HepG2 (cell line): ENCODE data around the gene C1QTNF12. TPM values are rescaled to one million over a fixed set of nuclear protein-coding genes. Genes with fewer than 3 reads are reported as not detected.

Source experiments
- ATAD3A ChIP-seq: sonication (generic); formaldehyde crosslinking; IDR thresholded peaks from 2 replicates; pipeline ENCODE4 v1.4.0; 2020; ENCODE audit warnings: missing genetic modification reagents
- CAMTA2 ChIP-seq: sonication (generic); formaldehyde crosslinking; IDR thresholded peaks from 2 replicates; pipeline ENCODE4 v1.4.0; 2020; ENCODE audit warnings: mild to moderate bottlenecking, missing genetic modification reagents, borderline replicate concordance
- DRAP1 ChIP-seq: IDR thresholded peaks from 2 replicates; pipeline ENCODE4 v1.6.1; 2016; ENCODE audit warnings: missing genetic modification reagents, missing compliant biosample characterization
- HIVEP1 ChIP-seq: sonication (generic); formaldehyde crosslinking; IDR thresholded peaks from 2 replicates; pipeline ENCODE4 v1.4.0; 2020; ENCODE audit warnings: mild to moderate bottlenecking, missing genetic modification reagents
- HOXA7 ChIP-seq: sonication (generic); formaldehyde crosslinking; IDR thresholded peaks from 2 replicates; pipeline ENCODE4 v1.8.1; 2022; ENCODE audit warnings: mild to moderate bottlenecking, missing genetic modification reagents, moderate library complexity
- IKZF5 ChIP-seq: IDR thresholded peaks from 2 replicates; pipeline ENCODE4 v1.6.1; 2018; ENCODE audit warnings: missing genetic modification reagents, mild to moderate bottlenecking, missing compliant biosample characterization
- MED1 ChIP-seq: sonication (generic); formaldehyde crosslinking; IDR thresholded peaks from 2 replicates; pipeline ENCODE4 v1.4.0; 2020; ENCODE audit warnings: missing genetic modification reagents
- MYNN ChIP-seq: sonication (generic); formaldehyde crosslinking; IDR thresholded peaks from 2 replicates; pipeline ENCODE4 v1.4.0; 2020; ENCODE audit warnings: mild to moderate bottlenecking, low read depth, missing genetic modification reagents
- NFKB2 ChIP-seq: sonication (generic); formaldehyde crosslinking; IDR thresholded peaks from 2 replicates; pipeline ENCODE4 v1.4.0; 2020; ENCODE audit warnings: missing genetic modification reagents, borderline replicate concordance
- SAP130 ChIP-seq: IDR thresholded peaks from 2 replicates; pipeline ENCODE4 v1.6.1; 2016; ENCODE audit warnings: low read depth
- THAP11 ChIP-seq: IDR thresholded peaks from 2 replicates; pipeline ENCODE4 v1.6.1; 2016; ENCODE audit warnings: missing biosample characterization, missing genetic modification reagents
- ZBTB3 ChIP-seq: sonication (generic); formaldehyde crosslinking; IDR thresholded peaks from 2 replicates; pipeline ENCODE4 v1.4.0; 2020; ENCODE audit warnings: low read depth, mild to moderate bottlenecking, moderate library complexity, missing genetic modification reagents, borderline replicate concordance
- ZNF335 ChIP-seq: sonication (generic); formaldehyde crosslinking; IDR thresholded peaks from 2 replicates; pipeline ENCODE4 v1.4.0; 2020; ENCODE audit warnings: missing genetic modification reagents
- ZNF446 ChIP-seq: sonication (generic); formaldehyde crosslinking; IDR thresholded peaks from 2 replicates; pipeline ENCODE4 v1.5.0; 2020; ENCODE audit warnings: mild to moderate bottlenecking, missing genetic modification reagents
- ZNF501 ChIP-seq: sonication (generic); formaldehyde crosslinking; IDR thresholded peaks from 2 replicates; pipeline ENCODE4 v1.5.1; 2020; ENCODE audit warnings: mild to moderate bottlenecking, moderate library complexity, missing genetic modification reagents
- ZNF577 ChIP-seq: sonication (generic); formaldehyde crosslinking; IDR thresholded peaks from 2 replicates; pipeline ENCODE4 v1.4.0; 2020; ENCODE audit warnings: mild to moderate bottlenecking, low read depth, missing genetic modification reagents, borderline replicate concordance
- ZNF605 ChIP-seq: sonication (generic); formaldehyde crosslinking; IDR thresholded peaks from 2 replicates; pipeline ENCODE4 v1.8.0; 2022; ENCODE audit warnings: mild to moderate bottlenecking, missing genetic modification reagents
- ZNF737 ChIP-seq: sonication (generic); formaldehyde crosslinking; IDR thresholded peaks from 2 replicates; pipeline ENCODE4 v1.5.0; 2020; ENCODE audit warnings: missing genetic modification reagents, mild to moderate bottlenecking, borderline replicate concordance
- ZNF777 ChIP-seq: sonication (generic); formaldehyde crosslinking; IDR thresholded peaks from 2 replicates; pipeline ENCODE4 v1.4.0; 2020; ENCODE audit warnings: missing genetic modification reagents
- polyA plus RNA-seq, 8 experiments: library from polyadenylated mRNA; depleted of rRNA in 3 of 8; stranded (reverse) in 7 of 8; unstranded in 1 of 8; fragments of >200 nt; fragmentation: Illumina TruSeq in 4 of 8; extraction: Trizol in 4 of 8; gene quantifications; 2 replicates each; pipeline versions ENCODE4 v1.2.1 to v1.2.3, GENCODE V29; 2011 to 2016; ENCODE audit warnings: low read depth in 4 of 8, missing spikeins in 1 of 8, mixed read lengths in 1 of 8; ENCODE audit not compliant: insufficient read depth in 1 of 8
- total RNA-seq, 5 experiments: library from RNA; depleted of rRNA; stranded (reverse); fragments of >200 nt; fragmentation: Illumina TruSeq; extraction: Trizol; gene quantifications; 2 replicates each; pipeline ENCODE4 v1.2.3, GENCODE V29; 2016; ENCODE audit warnings: low read depth in 1 of 5
- TF ChIP-seq, protein P1 (sequence below): sonication (generic); formaldehyde crosslinking; IDR thresholded peaks from 2 replicates; pipeline ENCODE4 v1.8.1; 2022; ENCODE audit warnings: mild to moderate bottlenecking, missing genetic modification reagents
- TF ChIP-seq, protein P2 (sequence below): sonication (generic); formaldehyde crosslinking; IDR thresholded peaks from 2 replicates; pipeline ENCODE4 v1.4.0; 2020; ENCODE audit warnings: mild to moderate bottlenecking, missing genetic modification reagents, borderline replicate concordance
- TF ChIP-seq, protein P3 (sequence below): sonication (generic); formaldehyde crosslinking; IDR thresholded peaks from 2 replicates; pipeline ENCODE4 v1.4.0; 2020; ENCODE audit warnings: missing genetic modification reagents
- TF ChIP-seq, protein P4 (sequence below): IDR thresholded peaks from 2 replicates; pipeline ENCODE4 v1.6.1; 2016

The C1QTNF12 gene
- total and polyA plus RNA-seq, 2 of the 13 experiments (the other 11 are each of a cell fraction or from before 2014, with no cell fraction given), result 0.18 to 0.64 TPM

- TF ChIP-seq, protein P1, sequence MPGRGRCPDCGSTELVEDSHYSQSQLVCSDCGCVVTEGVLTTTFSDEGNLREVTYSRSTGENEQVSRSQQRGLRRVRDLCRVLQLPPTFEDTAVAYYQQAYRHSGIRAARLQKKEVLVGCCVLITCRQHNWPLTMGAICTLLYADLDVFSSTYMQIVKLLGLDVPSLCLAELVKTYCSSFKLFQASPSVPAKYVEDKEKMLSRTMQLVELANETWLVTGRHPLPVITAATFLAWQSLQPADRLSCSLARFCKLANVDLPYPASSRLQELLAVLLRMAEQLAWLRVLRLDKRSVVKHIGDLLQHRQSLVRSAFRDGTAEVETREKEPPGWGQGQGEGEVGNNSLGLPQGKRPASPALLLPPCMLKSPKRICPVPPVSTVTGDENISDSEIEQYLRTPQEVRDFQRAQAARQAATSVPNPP (CRISPR knock-in tag), result no peak
- TF ChIP-seq CAMTA2 (CRISPR knock-in tag), result no peak
- TF ChIP-seq IKZF5 (CRISPR knock-in tag), result no peak
- 0 out of 2 replicates have a peak, but pooled peaks have one; percentile 30 for TF ChIP-seq THAP11 (CRISPR knock-in tag)
- no peak for TF ChIP-seq ZNF446 (CRISPR knock-in tag)
- TF ChIP-seq ZNF777 (CRISPR knock-in tag), result no peak
- TF ChIP-seq, protein P2, sequence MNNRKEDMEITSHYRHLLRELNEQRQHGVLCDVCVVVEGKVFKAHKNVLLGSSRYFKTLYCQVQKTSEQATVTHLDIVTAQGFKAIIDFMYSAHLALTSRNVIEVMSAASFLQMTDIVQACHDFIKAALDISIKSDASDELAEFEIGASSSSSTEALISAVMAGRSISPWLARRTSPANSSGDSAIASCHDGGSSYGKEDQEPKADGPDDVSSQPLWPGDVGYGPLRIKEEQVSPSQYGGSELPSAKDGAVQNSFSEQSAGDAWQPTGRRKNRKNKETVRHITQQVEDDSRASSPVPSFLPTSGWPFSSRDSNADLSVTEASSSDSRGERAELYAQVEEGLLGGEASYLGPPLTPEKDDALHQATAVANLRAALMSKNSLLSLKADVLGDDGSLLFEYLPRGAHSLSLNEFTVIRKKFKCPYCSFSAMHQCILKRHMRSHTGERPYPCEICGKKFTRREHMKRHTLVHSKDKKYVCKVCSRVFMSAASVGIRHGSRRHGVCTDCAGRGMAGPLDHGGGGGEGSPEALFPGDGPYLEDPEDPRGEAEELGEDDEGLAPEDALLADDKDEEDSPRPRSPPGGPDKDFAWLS (CRISPR knock-in tag), result no peak
- TF ChIP-seq, protein P3, sequence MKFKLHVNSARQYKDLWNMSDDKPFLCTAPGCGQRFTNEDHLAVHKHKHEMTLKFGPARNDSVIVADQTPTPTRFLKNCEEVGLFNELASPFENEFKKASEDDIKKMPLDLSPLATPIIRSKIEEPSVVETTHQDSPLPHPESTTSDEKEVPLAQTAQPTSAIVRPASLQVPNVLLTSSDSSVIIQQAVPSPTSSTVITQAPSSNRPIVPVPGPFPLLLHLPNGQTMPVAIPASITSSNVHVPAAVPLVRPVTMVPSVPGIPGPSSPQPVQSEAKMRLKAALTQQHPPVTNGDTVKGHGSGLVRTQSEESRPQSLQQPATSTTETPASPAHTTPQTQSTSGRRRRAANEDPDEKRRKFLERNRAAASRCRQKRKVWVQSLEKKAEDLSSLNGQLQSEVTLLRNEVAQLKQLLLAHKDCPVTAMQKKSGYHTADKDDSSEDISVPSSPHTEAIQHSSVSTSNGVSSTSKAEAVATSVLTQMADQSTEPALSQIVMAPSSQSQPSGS (CRISPR knock-in tag), result no peak
- TF ChIP-seq, protein P4, sequence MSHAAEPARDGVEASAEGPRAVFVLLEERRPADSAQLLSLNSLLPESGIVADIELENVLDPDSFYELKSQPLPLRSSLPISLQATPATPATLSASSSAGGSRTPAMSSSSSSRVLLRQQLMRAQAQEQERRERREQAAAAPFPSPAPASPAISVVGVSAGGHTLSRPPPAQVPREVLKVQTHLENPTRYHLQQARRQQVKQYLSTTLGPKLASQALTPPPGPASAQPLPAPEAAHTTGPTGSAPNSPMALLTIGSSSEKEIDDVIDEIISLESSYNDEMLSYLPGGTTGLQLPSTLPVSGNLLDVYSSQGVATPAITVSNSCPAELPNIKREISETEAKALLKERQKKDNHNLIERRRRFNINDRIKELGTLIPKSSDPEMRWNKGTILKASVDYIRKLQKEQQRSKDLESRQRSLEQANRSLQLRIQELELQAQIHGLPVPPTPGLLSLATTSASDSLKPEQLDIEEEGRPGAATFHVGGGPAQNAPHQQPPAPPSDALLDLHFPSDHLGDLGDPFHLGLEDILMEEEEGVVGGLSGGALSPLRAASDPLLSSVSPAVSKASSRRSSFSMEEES (CRISPR knock-in tag), result no peak
- no peak for TF ChIP-seq ATAD3A
- TF ChIP-seq MYNN, result no peak
- no peak; the same call in 1 of the 2 replicates for TF ChIP-seq NFKB2 (CRISPR knock-in tag)
- no peak for TF ChIP-seq HOXA7
- peak; percentile 91 for TF ChIP-seq DRAP1
- TF ChIP-seq ZNF577 (CRISPR knock-in tag), result no peak
- 0 out of 2 replicates have a peak, but pooled peaks have one; percentile 39 for TF ChIP-seq ZNF605 (CRISPR knock-in tag)
- TF ChIP-seq ZNF737 (CRISPR knock-in tag), result no peak
- TF ChIP-seq ZBTB3 (CRISPR knock-in tag), result no peak
- 0 out of 2 replicates have a peak, but pooled peaks have one; percentile 37 for TF ChIP-seq ZNF335 (CRISPR knock-in tag)
- TF ChIP-seq SAP130 (CRISPR knock-in tag), result peak; percentile 74
- peak; percentile 72 for TF ChIP-seq ZNF501 (CRISPR knock-in tag)
- no peak for TF ChIP-seq HIVEP1 (CRISPR knock-in tag)
- peak; percentile 46; the same call in 1 of the 2 replicates for TF ChIP-seq MED1 (CRISPR knock-in tag)
Observed at GRCh38 chr1:1240822-1241587, 5.5 kb downstream of the C1QTNF12 start (continued).
